Fibroblast of the conjunctiva (primary cell): ENCODE measurements around the gene SDHC.
A peak's percentile ranks its signal among the peaks of the same experiment; 100 is the strongest.

ENCODE experiments used
- DNase-seq: peaks from one replicate; pipeline ENCODE4 v3.0.0-alpha.2; 2010; ENCODE audit warnings: low read depth

SDHC gene

DNA sequence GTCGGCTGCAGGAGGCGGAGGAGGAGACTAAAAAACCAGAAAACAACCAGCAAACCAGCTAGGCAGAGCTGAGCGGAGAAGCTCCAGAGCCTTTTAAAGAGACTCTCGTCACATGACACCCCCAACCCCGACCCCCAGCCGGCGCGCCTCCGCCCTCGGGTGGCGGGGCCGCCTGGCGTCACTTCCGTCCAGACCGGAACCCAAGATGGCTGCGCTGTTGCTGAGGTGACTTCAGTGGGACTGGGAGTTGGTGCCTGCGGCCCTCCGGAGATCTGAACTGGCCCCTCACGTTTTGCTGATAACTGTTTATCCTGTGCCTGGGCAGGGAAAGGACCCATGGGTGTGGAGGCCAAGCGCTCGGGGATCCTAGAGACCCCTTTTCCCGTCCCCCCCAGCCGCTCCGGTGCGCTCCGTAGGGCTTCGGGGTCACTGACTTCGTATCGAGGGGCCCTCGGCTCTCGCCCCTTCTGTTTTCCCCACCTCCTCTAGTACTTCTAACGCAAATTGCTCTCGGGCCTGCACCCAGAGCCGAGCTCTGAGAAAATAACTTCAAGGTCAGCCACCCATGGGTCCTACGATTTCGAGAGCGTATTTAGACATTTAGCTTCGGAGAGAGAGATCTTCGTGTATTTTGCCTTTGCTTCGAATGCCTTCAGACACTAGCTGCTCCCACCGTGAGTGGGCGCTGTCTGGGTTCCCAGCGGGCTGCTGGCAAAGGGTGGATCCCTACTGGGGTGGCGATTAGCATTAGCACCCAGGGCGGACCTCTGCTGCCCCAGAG, at the start of gene SDHC:
SDHC (plus strand) TSS at position 181 of the 781 bp plus-strand sequence; CDS start at position 206, 25 bp downstream.
- DNase-seq, result peak; percentile 74

DNA sequence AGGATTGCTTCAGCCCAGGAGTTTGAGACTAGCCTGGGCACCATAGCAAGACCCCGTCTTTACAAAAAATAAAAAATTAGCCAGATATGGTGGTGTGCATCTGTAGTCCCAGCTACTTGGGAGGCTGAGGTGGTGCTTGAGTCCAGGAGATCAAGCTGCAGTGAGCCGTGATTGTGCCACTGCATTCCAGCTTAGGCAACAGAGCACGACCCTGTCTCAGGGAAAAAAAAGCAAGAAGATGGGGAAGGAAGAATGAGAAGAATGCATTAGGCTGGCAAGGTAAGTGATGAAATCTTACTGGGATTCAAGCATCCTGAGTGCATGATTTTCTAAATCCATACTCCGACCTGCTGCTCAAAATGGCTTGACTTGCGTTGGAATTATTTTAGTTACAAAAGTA, 48.9 kb upstream of the SDHC start:
- no peak for DNase-seq

- no peak for DNase-seq
Observed at GRCh38 chr1:161266202-161266601, 48.0 kb upstream of the SDHC start.

DNA sequence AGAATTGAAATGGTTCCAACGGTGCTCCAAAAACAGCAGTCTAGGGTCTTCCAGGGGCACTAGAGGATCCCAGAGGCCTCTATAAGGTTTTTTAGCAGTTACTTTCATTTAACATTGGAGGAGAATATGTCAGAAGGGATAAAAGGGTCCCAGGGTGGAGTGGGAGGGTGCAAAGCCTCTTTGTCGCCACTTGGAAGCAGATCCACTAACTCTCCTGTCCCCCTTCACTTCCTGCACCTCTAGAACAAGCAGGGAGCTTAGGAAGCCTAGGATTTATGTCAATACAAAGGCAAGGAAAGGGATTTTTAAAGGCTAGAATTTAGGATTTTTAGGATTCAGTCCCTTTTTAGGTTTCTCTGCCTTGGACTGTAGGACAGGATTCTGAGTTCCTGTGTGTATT, 47.3 kb upstream of the SDHC start:
- no peak for DNase-seq

DNA sequence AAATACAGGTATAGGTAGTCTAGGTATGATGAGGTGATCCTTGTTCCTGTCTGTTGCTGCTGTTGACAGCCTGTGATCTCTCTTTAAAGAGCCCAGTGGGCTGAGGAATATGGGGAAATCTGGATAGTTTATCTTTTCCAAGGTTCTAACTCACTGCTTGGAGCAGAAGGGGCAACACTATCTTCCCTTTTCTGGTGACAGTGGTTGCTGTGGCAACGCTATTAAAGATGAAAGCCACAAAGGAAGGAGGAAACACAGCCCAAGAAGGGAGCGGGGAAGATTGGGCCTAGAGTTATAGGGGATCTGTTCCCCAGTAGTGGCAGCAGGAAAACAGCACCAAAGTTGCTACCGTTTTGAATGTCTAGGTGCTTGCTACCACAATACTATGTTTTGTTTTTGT, 46.9 kb upstream of the SDHC start:
- DNase-seq, result no peak

DNA sequence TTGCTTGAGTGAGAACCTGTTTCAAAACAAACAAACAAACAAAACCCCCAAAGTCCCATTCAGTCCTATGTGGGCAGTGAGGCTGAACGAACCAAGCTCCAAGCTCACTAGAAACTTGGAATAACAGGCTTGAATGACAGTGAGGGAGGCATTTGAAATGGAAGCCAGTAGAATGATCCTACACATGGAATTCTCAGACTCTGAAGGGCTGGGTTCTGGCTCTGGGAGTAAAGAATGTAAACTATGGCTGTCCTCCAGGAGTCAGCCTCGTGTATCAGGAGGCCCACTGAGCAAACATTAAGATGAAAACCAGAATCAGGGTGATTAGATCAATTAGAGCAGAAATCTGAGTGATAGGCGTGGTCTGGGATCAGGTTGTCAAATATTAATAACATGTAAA, 40.8 kb upstream of the SDHC start:
- no peak for DNase-seq

DNA sequence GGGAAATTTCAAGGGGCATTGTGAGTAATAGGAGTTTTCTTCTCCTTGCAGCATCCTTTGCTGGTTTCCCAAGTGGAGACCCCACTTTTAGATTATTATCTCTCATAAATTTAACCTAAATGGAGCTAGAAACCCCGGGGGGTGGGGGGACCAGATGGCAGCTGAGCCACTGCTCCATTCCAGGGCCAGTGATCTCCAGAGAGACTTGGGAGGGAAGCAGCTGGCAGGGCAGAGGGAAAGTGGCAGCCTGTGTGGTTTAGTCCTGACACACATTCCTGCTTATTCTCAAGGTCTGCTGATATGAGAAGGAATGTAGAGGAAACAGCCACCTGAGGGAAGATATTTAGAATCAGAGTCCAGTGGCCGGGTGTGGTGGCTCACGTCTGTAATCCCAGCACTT, 39.3 kb upstream of the SDHC start:
- DNase-seq, result no peak

DNA sequence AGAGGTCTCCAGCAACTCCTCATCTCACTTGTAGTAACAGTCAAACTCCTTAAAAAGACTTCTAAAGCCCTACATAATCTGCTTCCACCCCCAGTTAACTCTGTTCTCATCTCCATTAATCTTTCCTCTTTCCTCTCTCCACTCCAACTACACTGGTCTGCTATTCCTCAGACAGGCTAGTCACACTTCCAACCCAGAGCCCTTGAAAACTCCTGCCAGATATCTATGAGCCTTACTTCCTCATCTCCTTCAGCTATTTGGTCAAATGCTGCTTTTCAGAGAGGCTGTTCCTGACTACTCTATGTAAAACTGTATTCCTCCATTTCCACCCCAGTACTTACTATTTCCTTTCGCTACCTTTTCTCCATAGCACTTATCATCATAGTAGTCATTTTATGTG, 31.2 kb upstream of the SDHC start:
- no peak for DNase-seq

GRCh38 chr1:161285113-161285512, 29.1 kb upstream of the SDHC start:
- DNase-seq, result no peak

- no peak for DNase-seq
Observed at GRCh38 chr1:161285521-161285920, 28.7 kb upstream of the SDHC start.

GRCh38 chr1:161287482-161288054, 26.6 kb upstream of the SDHC start:
- no peak for DNase-seq

- DNase-seq, result no peak
Observed at GRCh38 chr1:161290779-161291178, 23.4 kb upstream of the SDHC start.

DNA sequence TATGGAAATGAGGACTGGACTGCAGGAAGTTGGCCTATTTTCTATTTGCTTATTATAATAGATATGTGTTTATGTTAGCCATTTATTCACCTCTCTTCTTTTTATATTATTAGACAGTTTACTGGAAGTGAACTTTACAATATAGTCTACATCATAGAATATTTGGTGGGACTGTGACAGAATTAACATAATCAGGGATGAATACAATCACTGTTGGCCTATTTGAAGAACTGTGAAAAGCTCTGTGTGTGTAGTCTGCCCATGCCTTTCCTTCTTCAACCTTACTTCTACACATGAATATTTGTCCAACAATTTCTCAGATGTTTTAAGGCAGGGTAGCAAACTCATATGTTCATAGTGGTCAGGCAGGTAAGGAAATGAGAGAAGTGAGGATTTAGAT, 16.8 kb upstream of the SDHC start:
- DNase-seq, result no peak

DNA sequence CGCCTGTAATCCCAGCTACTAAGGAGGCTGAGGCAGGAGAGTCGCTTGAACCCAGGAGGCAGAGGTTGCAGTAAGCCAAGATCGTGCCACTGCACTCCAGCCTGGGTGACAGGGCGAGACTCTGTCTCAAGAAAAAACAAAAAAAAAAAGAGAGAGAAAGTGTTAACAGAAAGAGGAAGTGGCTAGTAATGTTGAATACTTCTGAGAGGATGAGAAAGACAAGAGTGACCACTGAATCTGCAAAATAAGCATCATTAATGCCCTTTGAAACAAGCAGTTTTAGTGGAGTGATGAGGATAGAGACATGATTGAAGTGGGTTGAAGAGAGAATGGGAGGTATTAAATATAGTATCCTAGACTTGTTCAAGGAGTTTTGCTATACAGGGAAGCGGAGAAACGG, 16.1 kb upstream of the SDHC start:
- DNase-seq, result no peak

GRCh38 chr1:161299347-161299746, 14.8 kb upstream of the SDHC start:
- no peak for DNase-seq

GRCh38 chr1:161300478-161300877, 13.7 kb upstream of the SDHC start:
- no peak for DNase-seq

DNA sequence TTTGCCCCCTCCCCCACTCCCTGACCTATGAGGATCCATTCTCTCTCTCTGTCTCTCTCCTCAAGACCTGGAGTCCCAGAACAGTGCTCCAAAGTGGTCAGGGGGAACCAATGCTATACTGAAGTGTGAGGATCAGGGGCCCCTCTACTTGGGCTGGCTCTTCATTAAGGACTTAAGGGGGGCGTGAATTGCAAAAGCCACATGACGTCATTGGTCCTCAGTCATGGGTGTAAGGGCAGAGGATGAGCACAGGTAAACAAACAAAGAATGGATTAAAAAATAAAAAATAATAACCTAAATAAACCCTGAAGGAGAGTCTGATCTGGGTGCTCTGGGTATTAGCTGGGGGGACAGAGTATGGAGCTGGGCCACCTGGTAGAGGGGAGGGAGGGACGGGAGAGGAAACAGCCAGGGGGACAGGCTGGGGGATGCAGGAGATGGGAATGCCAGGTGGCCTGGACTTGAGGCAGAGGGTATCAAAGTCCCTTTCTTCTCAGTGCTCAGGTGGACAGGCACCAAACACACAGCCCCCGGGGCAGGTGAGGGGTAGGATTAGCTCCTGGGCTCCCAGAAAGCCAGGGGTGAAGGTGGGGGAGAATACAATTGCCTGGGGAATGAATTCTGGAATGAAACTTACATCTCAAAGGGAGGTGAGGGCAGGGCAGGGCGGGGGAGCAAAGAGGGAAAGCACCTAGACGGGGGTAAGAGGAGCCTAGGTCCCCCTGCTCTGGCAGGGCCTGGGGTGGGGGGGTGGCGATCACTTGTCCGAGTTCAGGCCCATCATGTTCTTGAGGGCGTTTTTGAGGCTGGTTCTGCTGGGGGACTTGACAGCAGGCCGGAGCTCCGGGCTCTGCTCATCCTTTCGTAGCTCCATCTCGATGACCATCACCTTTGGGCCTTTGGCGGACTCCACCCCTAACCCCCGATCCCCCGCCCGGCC, 9.0 kb upstream of the SDHC start:
- DNase-seq, result no peak

GRCh38 chr1:161305867-161306519, 8.2 kb upstream of the SDHC start:
- no peak for DNase-seq

GRCh38 chr1:161307230-161307768, 6.9 kb upstream of the SDHC start:
- DNase-seq, result peak; percentile 67

- DNase-seq, result no peak
Observed at GRCh38 chr1:161307892-161308638, 6.1 kb upstream of the SDHC start.

GRCh38 chr1:161309868-161310267, 4.3 kb upstream of the SDHC start, which contains the start of gene MPZ:
Gene MPZ, minus strand, starts transcription at chr1:161309968. Its CDS starts 63 bp downstream, at chr1:161309905.
- DNase-seq, result no peak
